ENCODE data around the gene DDX25. TPM values are rescaled to one million over a fixed set of nuclear protein-coding genes. Genes with fewer than 3 reads are reported as not detected.
A peak's percentile ranks its signal among the peaks of the same experiment; 100 is the strongest.

Gene DDX25
- total RNA-seq, 1 experiment from 2014 or later: 0.37 TPM

GRCh38 chr11:125874556-125875124 is 29.7 kb upstream of the DDX25 start:
- Histone ChIP-seq H3K27me3 (ENCODE audit: insufficient read depth, low read length) (no peaks in the 10 kb centered on the region), H3K27ac (ENCODE audit: low read depth, low read length) (no peak overlapping the region), H3K4me2 (ENCODE audit: low read length) (no peak overlapping the region), H3K9ac (ENCODE audit: low read length) (no peak overlapping the region), H3K79me2 (ENCODE audit: insufficient read depth, low read length) (no peaks in the 10 kb centered on the region), H3K4me3 (replicated peaks in 1 of 2; ENCODE audit: low read depth in 1 of 2, low read length in 2 of 2) (no peak overlapping the region), H3K9me3 (ENCODE audit: control insufficient read depth in 1 of 2, insufficient read depth in 1 of 2, low read depth in 1 of 2, low read length in 2 of 2) (peaks cover 0 to 6% of the 10 kb centered on the region in 2 experiments; a peak in 1 of 4 replicates), H4K20me1 (ENCODE audit: insufficient read depth) (no peaks in the 10 kb centered on the region), H3K9me2 (ENCODE audit: insufficient read depth) (no peaks in the 10 kb centered on the region), H3K36me3 (ENCODE audit: control insufficient read depth in 1 of 2, insufficient read depth in 2 of 2, low read length in 2 of 2) (no peaks in the 10 kb centered on the region), H3K4me1 (ENCODE audit: control insufficient read depth in 1 of 2, insufficient read depth in 2 of 2, low read length in 2 of 2) (no peaks in the 10 kb centered on the region), H2AFZ (ENCODE audit: low read depth, low read length, poor library complexity, severe bottlenecking) (no peak overlapping the region)
- CTCF ChIA-PET: interaction anchor here (2.8 kb wide), 1 partner anchor 445 kb away, joined by 6 read pairs; no protein-coding TSS in a partner anchor
- TF ChIP-seq SRF (IDR thresholded peaks at IDR 0.05; ENCODE audit: low read depth): no peak
- TF ChIP-seq CTCF (IDR thresholded peaks at IDR 0.05 in 2 of 3, conservative IDR thresholded peaks at IDR 0.05 in 1 of 3; ENCODE audit: borderline replicate concordance in 1 of 3, insufficient read depth in 1 of 3, low read depth in 2 of 3, low read length in 2 of 3): peak; percentile 71 to 85 (median 80)
- TF ChIP-seq RAD21 (IDR thresholded peaks at IDR 0.05; ENCODE audit: low read depth): peak; percentile 90
- TF ChIP-seq EGR1 (IDR thresholded peaks at IDR 0.05; ENCODE audit: low read depth): no peak
- POLR2A ChIA-PET: no interaction called here
- RAD21 ChIA-PET (ENCODE audit: low non-redundant PET in 1 of 2, low total read pairs in 2 of 2, uncharacterized antibody in 2 of 2, unreplicated experiment in 2 of 2): interaction anchor here in 1 of 2 experiments (1.0 kb wide), 1 partner anchor 320 kb away, joined by 3 read pairs; no protein-coding TSS in a partner anchor
- peak; percentile 44 for DNase-seq (ENCODE audit: low read depth, low spot score)
- ATAC-seq: peak; percentile 96
- intact Hi-C loops (cut with micrococcal nuclease): loop anchor here (1.0 to 5.0 kb wide), 8 partner anchors 150 to 1037 kb away; no protein-coding TSS in a partner anchor
- no TSS peak for BruUV-seq (replicated peaks)

GRCh38 chr11:125881291-125881690 is 23.0 kb upstream of the DDX25 start:
- H3K27me3 ChIP-seq (ENCODE audit: insufficient read depth, low read length): no peaks in the 10 kb centered on the region
- no peak overlapping the region for H3K4me3 ChIP-seq (replicated peaks in 1 of 2; ENCODE audit: low read depth in 1 of 2, low read length in 2 of 2)
- H3K4me1 ChIP-seq (ENCODE audit: control insufficient read depth in 1 of 2, insufficient read depth in 2 of 2, low read length in 2 of 2): no peaks in the 10 kb centered on the region
- intact Hi-C loops (cut with micrococcal nuclease): no loop called here
- no peak overlapping the region for H2AFZ ChIP-seq (ENCODE audit: low read depth, low read length, poor library complexity, severe bottlenecking)
- no peaks in the 10 kb centered on the region for H3K9me2 ChIP-seq (ENCODE audit: insufficient read depth)
- RAD21 ChIA-PET (ENCODE audit: low non-redundant PET in 1 of 2, low total read pairs in 2 of 2, uncharacterized antibody in 2 of 2, unreplicated experiment in 2 of 2): no interaction called here
- H3K9me3 ChIP-seq (ENCODE audit: control insufficient read depth in 1 of 2, insufficient read depth in 1 of 2, low read depth in 1 of 2, low read length in 2 of 2): no peaks in the 10 kb centered on the region
- no peak for TF ChIP-seq POLR2AphosphoS5 (IDR thresholded peaks at IDR 0.05; ENCODE audit: low read depth, low read length)
- TF ChIP-seq CEBPB (IDR thresholded peaks at IDR 0.05; ENCODE audit: low read depth): no peak
- no peak for TF ChIP-seq ELF1 (IDR thresholded peaks at IDR 0.05; ENCODE audit: borderline replicate concordance, low read depth)
- TF ChIP-seq EGR1 (IDR thresholded peaks at IDR 0.05; ENCODE audit: low read depth): no peak
- no peak for TF ChIP-seq ZFX (IDR thresholded peaks at IDR 0.05)
- no peak for TF ChIP-seq ZNF274 (IDR thresholded peaks at IDR 0.05; ENCODE audit: low read depth, low read length)
- no peak for TF ChIP-seq FOSL1 (IDR thresholded peaks at IDR 0.05; ENCODE audit: low read depth)
- no peaks in the 10 kb centered on the region for H4K20me1 ChIP-seq (ENCODE audit: insufficient read depth)
- POLR2A ChIA-PET: no interaction called here
- H3K79me2 ChIP-seq (ENCODE audit: insufficient read depth, low read length): no peaks in the 10 kb centered on the region
- no peak overlapping the region for H3K27ac ChIP-seq (ENCODE audit: low read depth, low read length)
- DNase-seq (ENCODE audit: low read depth, low spot score) (no peak), ATAC-seq (no peak)
- CTCF ChIA-PET: no interaction called here
- H3K36me3 ChIP-seq (ENCODE audit: control insufficient read depth in 1 of 2, insufficient read depth in 2 of 2, low read length in 2 of 2): no peaks in the 10 kb centered on the region
- no TSS peak for BruUV-seq (replicated peaks)
- H3K9ac ChIP-seq (ENCODE audit: low read length): no peak overlapping the region
- no peak overlapping the region for H3K4me2 ChIP-seq (ENCODE audit: low read length)
